DMS114 treated with DMSO at 0.1 percent for 48 hours (cell line): ENCODE results near the gene PCMT1.
"Not testable (repeated sequence)": the region's sequence is repeated elsewhere in the genome, so short reads cannot be mapped to it uniquely, and the experiment has no call there.

Experiments
- DNase-seq: peaks from one replicate; lab custom pipeline; 2025; ENCODE audit not compliant: unreplicated experiment; lab: John Stamatoyannopoulos, UW

PCMT1 gene

DNA sequence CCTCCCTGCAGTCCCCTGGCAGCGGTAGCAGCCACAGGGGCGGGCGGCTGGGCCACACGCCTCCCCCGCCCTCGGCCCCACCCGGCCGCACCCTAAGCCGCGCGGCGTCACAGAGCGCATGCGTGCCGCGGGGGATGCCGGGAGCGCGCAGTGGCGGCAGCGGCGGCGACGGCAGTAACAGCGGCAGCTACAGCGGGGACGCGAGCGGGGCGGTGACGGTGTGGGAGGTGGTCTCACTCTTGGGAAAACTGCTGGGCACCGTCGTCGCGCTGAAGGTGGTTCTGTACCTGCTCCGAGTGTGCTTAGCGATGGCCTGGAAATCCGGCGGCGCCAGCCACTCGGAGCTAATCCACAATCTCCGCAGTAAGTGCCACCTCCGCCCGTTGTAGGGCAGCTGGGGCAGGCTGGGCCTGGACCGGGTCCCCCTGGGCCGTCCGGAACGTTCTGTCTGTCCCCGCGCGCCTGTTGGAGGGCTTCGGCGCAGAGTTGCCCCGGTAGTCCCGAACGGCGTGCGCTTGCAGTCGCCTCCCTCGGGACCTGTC lies at the start of gene PCMT1:
Gene PCMT1, plus strand, starts transcription at position 148 of the 542 bp plus-strand sequence. Its CDS starts 161 bp downstream, at position 309.
- peak; percentile 46 for DNase-seq

- DNase-seq = no peak
These were observed 47.8 kb upstream of the PCMT1 start for GRCh38 chr6:149701714-149702113.

GRCh38 chr6:149711711-149712110 lies 37.8 kb upstream of the PCMT1 start:
- DNase-seq = no peak

- no peak for DNase-seq
These were observed 35.1 kb upstream of the PCMT1 start for GRCh38 chr6:149714442-149714841.

DNA sequence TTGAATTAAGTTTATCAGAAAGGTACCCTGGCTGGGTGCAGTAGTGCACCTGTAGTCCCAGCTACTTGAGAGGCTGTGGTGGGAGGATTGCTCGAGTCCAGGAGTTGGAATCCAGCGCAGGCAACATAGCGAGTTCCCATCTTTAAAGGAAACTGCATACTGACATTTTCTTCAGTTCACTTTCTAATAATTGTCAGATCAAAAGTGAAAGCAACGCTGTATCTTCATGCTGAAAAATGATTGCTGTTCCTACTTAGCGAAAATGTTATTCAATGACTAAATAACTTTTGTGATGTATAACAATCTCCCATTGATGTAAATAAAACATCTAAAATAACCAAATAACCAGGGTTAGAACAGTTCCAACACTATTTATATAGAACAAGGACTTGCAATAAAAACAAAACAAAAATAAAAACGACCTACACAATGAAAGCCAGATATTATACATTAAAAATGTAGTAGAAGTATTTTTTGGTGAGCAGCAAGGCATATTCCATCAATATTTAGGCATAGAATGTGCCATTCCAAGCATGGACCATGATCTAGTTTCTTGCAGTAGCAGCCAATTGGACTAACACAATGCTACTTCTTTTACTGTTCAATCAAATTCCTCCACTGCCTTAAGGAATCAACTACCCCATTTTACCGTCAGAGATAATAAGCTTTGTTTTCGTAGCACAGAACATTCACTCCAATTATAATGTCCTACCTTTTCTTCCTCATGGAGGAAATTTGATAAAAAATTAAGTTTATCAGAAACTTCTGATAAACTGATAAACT lies 33.2 kb upstream of the PCMT1 start:
- DNase-seq = no peak

- no peak for DNase-seq
These were observed 32.3 kb upstream of the PCMT1 start for GRCh38 chr6:149717255-149717587.

- DNase-seq = peak; percentile 43
These were observed 31.7 kb upstream of the PCMT1 start, which contains the start of gene LATS1 for GRCh38 chr6:149717588-149718458. TSS of gene LATS1 (minus strand) at chr6:149718101. CDS start at chr6:149702126, 15,975 bp downstream.

DNA sequence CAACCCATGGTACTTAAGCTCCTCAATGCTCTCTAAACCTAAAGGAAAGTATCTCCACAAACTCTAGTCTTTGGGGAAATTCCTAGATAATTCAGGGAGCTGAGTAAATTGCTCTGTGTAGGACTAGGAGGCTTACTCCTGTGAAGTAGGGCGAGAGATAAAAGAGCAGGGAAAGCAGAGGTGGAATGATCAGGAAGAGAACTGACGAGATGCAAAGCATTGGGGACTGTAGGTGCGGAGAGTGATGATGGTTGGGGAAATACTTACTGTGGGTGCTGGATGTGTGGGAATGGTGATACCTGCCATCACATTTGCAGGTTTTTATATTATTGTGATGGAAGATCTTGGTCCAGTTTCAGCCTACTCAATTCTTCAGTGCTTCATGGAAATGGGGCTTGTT lies 30.0 kb upstream of the PCMT1 start:
- DNase-seq = no peak

- no peak for DNase-seq
These were observed 26.3 kb upstream of the PCMT1 start for GRCh38 chr6:149723262-149723661.

GRCh38 chr6:149723771-149724417 lies 25.6 kb upstream of the PCMT1 start:
- peak; percentile 34 for DNase-seq

GRCh38 chr6:149725785-149726184 lies 23.8 kb upstream of the PCMT1 start:
- DNase-seq = no peak

- no peak for DNase-seq
These were observed 21.6 kb upstream of the PCMT1 start for GRCh38 chr6:149727793-149728498.

- DNase-seq = no peak
These were observed 20.9 kb upstream of the PCMT1 start for GRCh38 chr6:149728499-149729234.

- DNase-seq = no peak
These were observed 19.7 kb upstream of the PCMT1 start for GRCh38 chr6:149729824-149730223.

- no peak for DNase-seq
These were observed 16.3 kb upstream of the PCMT1 start for GRCh38 chr6:149733089-149733720.

DNA sequence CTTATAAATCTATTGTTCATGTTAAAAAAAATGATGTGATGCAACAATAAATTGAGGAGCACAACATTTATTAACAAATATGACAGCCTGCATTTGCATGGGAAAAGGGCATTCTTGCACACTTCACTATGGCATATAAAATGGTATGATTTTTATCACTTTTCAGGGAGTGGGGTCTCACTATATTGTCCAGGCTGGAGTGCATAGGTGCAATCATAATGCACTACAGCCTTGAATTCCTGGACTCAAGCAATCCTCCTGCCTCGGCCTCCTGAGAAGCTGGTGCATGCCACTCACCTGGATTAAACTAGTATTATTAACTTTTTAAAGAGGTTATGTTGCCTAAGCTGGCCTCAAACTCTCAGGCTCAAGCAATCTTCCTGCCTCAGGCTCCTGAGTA lies 14.6 kb upstream of the PCMT1 start:
- DNase-seq = no peak

- not testable (repeated sequence) for DNase-seq
These were observed 4.3 kb upstream of the PCMT1 start for GRCh38 chr6:149745252-149745651.

DNA sequence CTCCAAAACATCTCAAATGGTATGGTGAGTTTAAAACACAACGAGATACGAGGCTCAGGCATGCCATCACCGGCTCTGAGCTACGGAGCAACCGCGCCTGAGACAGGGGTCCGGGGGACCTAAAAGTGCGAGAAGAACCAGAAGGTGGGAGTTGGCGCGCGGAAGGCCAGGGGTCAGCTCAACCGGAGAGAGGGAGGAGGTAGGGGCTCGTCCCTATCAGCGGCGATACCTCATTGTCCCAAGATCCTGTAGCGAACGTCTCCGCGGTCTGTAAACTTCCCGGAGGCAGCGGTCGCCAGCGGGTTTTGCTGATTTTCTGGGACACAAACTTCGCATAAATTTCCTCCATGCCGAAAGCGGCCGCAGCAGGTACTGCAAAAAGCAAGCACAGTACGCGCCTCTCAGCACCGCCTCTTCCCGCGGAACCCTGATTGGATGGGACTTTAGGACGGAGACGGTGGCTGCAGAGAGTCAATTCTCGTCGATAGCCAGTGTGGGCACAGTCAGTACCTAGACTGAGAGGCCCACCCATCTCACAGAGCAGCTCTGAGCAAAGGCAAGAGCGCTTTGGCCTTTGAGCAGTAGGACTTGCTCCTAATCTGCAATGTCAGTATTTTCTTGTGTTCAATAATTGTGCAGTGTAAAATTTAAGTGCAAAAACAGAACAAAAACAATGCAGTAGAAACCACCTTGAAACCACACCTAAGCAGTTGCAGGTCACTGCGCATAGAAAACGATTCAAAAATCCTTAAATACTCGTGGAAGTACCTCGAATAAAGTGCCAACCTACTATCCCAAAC lies 3.2 kb upstream of the PCMT1 start, which contains the start of gene NUP43:
Gene NUP43, minus strand, starts transcription at position 383 of the 800 bp plus-strand sequence. Its CDS starts 34 bp downstream, at position 349.
- peak; percentile 81 for DNase-seq
